Medulla oblongata (tissue), 1 donor: ENCODE data around the gene BUD13.
A peak's percentile ranks its signal among the peaks of the same experiment; 100 is the strongest.
"Not testable (repeated sequence)": the region's sequence is repeated elsewhere in the genome, so short reads cannot be mapped to it uniquely, and the experiment has no call there.

Experiments used
- DNase-seq: peaks from one replicate; pipeline ENCODE4 v3.0.0-alpha.2; 2015; ENCODE audit errors: extremely low spot score

BUD13 gene

GRCh38 chr11:116772443-116773202 is at the start of gene BUD13:
Gene BUD13 (minus strand): TSS chr11:116772987. CDS start chr11:116772964, 23 bp downstream.
- peak; percentile 86 for DNase-seq

GRCh38 chr11:116822575-116822974 is 49.8 kb upstream of the BUD13 start:
- no peak for DNase-seq

GRCh38 chr11:116821050-116821918 is 48.5 kb upstream of the BUD13 start:
- no peak for DNase-seq

- no peak for DNase-seq
Measured at GRCh38 chr11:116819049-116819448, 46.3 kb upstream of the BUD13 start.

- DNase-seq: no peak
Measured at GRCh38 chr11:116814502-116814901, 41.7 kb upstream of the BUD13 start.

- DNase-seq: no peak
Measured at GRCh38 chr11:116813781-116814471, 41.1 kb upstream of the BUD13 start.

- no peak for DNase-seq
Measured at GRCh38 chr11:116813170-116813569, 40.4 kb upstream of the BUD13 start.

GRCh38 chr11:116812109-116812508 is 39.3 kb upstream of the BUD13 start:
- no peak for DNase-seq

- no peak for DNase-seq
Measured at GRCh38 chr11:116811194-116811593, 38.4 kb upstream of the BUD13 start.

GRCh38 chr11:116808262-116809175 is 35.7 kb upstream of the BUD13 start:
- no peak for DNase-seq

GRCh38 chr11:116807601-116808261 is 34.9 kb upstream of the BUD13 start:
- DNase-seq: no peak

GRCh38 chr11:116804001-116804400 is 31.2 kb upstream of the BUD13 start:
- DNase-seq: no peak

GRCh38 chr11:116801662-116802061 is 28.9 kb upstream of the BUD13 start:
- DNase-seq: not testable (repeated sequence)

GRCh38 chr11:116800610-116801009 is 27.8 kb upstream of the BUD13 start:
- DNase-seq: no peak

GRCh38 chr11:116798368-116798767 is 25.6 kb upstream of the BUD13 start:
- no peak for DNase-seq

- DNase-seq: no peak
Measured at GRCh38 chr11:116797816-116798215, 25.0 kb upstream of the BUD13 start.

- no peak for DNase-seq
Measured at GRCh38 chr11:116796548-116796947, 23.8 kb upstream of the BUD13 start.

GRCh38 chr11:116794851-116795250 is 22.1 kb upstream of the BUD13 start:
- DNase-seq: no peak

- no peak for DNase-seq
Measured at GRCh38 chr11:116793772-116794097, 20.9 kb upstream of the BUD13 start.

- DNase-seq: no peak
Measured at GRCh38 chr11:116792869-116793771, 20.3 kb upstream of the BUD13 start.
